ENCODE measurements around the gene RHBDL3. TPM values are rescaled to one million over a fixed set of nuclear protein-coding genes. Genes with fewer than 3 reads are reported as not detected.

Gene RHBDL3
- polyA plus RNA-seq, 1 donor from 2014 or later = 0.25 TPM

DNA sequence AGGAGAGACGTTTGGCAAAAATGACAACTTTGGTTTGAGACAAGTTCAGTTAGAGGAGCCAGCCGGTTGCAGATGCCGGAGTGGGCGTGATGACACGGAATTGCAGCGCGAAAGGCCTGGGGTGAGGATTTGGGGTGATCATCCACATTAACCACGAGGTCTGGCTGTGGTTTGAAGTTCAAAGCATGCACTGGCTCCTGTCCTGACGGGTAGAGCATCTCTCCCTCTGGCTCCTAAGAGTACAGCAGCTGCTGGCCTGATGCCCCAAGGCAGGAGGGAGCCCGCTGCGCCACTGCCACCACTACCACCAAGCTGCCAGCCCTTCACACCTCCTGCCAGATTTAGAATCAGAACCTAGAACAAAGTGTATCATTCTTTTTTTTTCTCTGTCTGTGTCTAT is 3.7 kb downstream of the RHBDL3 start:
- peaks cover 28% of the 10 kb centered on the region for H3K27me3 ChIP-seq (ENCODE audit: insufficient read depth, low read depth, low read length)
- no peak overlapping the region for H3K4me2 ChIP-seq (ENCODE audit: low read length)
- H3K27ac ChIP-seq (ENCODE audit: low read length) = no peak overlapping the region
- no peaks in the 10 kb centered on the region for H3K9me2 ChIP-seq (ENCODE audit: insufficient read depth, low read length)
- no peaks in the 10 kb centered on the region for H3K9me3 ChIP-seq (ENCODE audit: low read length)
- H4K20me1 ChIP-seq (ENCODE audit: insufficient read depth) = no peaks in the 10 kb centered on the region
- no peak overlapping the region for H3K4me3 ChIP-seq (ENCODE audit: low read length)
- H3K79me2 ChIP-seq (replicated peaks; ENCODE audit: insufficient read depth, low read length) = no peaks in the 10 kb centered on the region
- H2AFZ ChIP-seq (ENCODE audit: low read depth, low read length) = no peak overlapping the region
- no peaks in the 10 kb centered on the region for H3F3A ChIP-seq (ENCODE audit: insufficient read depth, low read length, poor library complexity, severe bottlenecking)
- no peaks in the 10 kb centered on the region for H3K36me3 ChIP-seq (ENCODE audit: insufficient read depth, low read length)
- no peak overlapping the region for H3K9ac ChIP-seq (ENCODE audit: low read length)
- TF ChIP-seq TAF1 (IDR thresholded peaks at IDR 0.05; ENCODE audit: low read depth) = no peak
- no peak for TF ChIP-seq RAD21 (conservative IDR thresholded peaks at IDR 0.05)
- no peak for TF ChIP-seq REST (IDR thresholded peaks at IDR 0.05; ENCODE audit: borderline replicate concordance)
- TF ChIP-seq POLR2AphosphoS5 (IDR thresholded peaks at IDR 0.05) = no peak
- TF ChIP-seq CTCF (IDR thresholded peaks at IDR 0.05; ENCODE audit: poor library complexity, severe bottlenecking) = no peak
- TF ChIP-seq SMC3 (conservative IDR thresholded peaks at IDR 0.05; ENCODE audit: poor library complexity) = no peak
- TF ChIP-seq EP300 (conservative IDR thresholded peaks at IDR 0.05; ENCODE audit: poor library complexity, severe bottlenecking) = no peak
- TF ChIP-seq MXI1 (conservative IDR thresholded peaks at IDR 0.05; ENCODE audit: poor library complexity, severe bottlenecking) = no peak
- TF ChIP-seq EZH2 (IDR thresholded peaks at IDR 0.05; ENCODE audit: borderline replicate concordance, insufficient read depth, low read length, poor library complexity, severe bottlenecking) = no peak

- no peak overlapping the region for H3K27ac ChIP-seq (ENCODE audit: low read length)
- H3K36me3 ChIP-seq (ENCODE audit: insufficient read depth, low read length) = no peaks in the 10 kb centered on the region
- no peak overlapping the region for H3K4me2 ChIP-seq (ENCODE audit: low read length)
- H3F3A ChIP-seq (ENCODE audit: insufficient read depth, low read length, poor library complexity, severe bottlenecking) = no peaks in the 10 kb centered on the region
- no peaks in the 10 kb centered on the region for H3K9me2 ChIP-seq (ENCODE audit: insufficient read depth, low read length)
- no peaks in the 10 kb centered on the region for H4K20me1 ChIP-seq (ENCODE audit: insufficient read depth)
- no peak overlapping the region for H3K9ac ChIP-seq (ENCODE audit: low read length)
- H3K27me3 ChIP-seq (ENCODE audit: insufficient read depth, low read depth, low read length) = peaks cover 10% of the 10 kb centered on the region
- no peaks in the 10 kb centered on the region for H3K9me3 ChIP-seq (ENCODE audit: low read length)
- TF ChIP-seq RAD21 (conservative IDR thresholded peaks at IDR 0.05) (no peak), SMC3 (conservative IDR thresholded peaks at IDR 0.05; ENCODE audit: poor library complexity) (no peak), CTCF (IDR thresholded peaks at IDR 0.05; ENCODE audit: poor library complexity, severe bottlenecking) (no peak)
- H2AFZ ChIP-seq (ENCODE audit: low read depth, low read length) = no peak overlapping the region
- H3K79me2 ChIP-seq (replicated peaks; ENCODE audit: insufficient read depth, low read length) = no peaks in the 10 kb centered on the region
- H3K4me3 ChIP-seq (ENCODE audit: low read length) = no peak overlapping the region
Observed at GRCh38 chr17:32271844-32272243, 6.2 kb downstream of the RHBDL3 start.
